ENCODE results near the gene ACTBL2. TPM values are rescaled to one million over a fixed set of nuclear protein-coding genes. Genes with fewer than 3 reads are reported as not detected.

The ACTBL2 gene
- total and polyA plus RNA-seq, 2 donors (not counting 1 experiment from before 2014, with no cell fraction given), result 0.03 TPM; not detected in 1

DNA sequence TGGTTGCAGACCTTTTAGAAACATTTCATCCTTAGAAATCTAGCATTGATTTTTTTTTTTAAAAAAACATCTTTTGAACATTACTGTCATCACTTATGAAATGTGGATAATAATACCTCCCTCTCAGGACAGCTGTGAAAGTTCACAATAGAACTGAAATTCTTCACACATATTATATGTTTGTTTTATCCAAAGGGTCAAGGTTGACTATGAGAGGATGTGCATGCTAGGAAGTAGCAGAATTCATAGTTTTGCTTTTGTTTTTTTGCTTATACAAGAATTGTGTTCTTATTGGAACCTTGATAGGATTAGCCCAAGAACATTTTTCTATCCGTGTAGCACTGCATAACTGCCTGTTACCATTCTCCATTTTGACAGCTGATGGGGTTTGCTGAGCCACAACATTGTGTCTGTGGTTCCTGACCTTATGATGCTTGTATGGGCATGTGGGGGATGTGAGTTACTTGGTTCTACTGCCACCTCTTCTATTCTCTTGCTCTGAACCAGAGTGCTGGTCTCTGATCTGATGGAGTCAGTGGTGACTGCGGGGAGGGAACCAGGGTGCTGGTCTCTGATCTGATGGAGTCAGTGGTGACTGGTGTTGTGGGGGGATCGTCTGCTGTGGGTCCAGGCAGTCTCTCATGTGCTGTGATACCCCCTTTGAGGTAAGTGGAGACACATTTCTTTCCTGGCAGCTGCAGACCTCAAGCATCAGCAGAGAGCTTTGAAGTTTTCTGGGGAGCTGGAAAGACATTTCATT is 27.1 kb upstream of the ACTBL2 start:
- no peak for TF ChIP-seq EZH2 (IDR thresholded peaks at IDR 0.05; ENCODE audit: low read length, missing control alignments)
- TF ChIP-seq, protein P1, sequence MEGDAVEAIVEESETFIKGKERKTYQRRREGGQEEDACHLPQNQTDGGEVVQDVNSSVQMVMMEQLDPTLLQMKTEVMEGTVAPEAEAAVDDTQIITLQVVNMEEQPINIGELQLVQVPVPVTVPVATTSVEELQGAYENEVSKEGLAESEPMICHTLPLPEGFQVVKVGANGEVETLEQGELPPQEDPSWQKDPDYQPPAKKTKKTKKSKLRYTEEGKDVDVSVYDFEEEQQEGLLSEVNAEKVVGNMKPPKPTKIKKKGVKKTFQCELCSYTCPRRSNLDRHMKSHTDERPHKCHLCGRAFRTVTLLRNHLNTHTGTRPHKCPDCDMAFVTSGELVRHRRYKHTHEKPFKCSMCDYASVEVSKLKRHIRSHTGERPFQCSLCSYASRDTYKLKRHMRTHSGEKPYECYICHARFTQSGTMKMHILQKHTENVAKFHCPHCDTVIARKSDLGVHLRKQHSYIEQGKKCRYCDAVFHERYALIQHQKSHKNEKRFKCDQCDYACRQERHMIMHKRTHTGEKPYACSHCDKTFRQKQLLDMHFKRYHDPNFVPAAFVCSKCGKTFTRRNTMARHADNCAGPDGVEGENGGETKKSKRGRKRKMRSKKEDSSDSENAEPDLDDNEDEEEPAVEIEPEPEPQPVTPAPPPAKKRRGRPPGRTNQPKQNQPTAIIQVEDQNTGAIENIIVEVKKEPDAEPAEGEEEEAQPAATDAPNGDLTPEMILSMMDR (conservative IDR thresholded peaks at IDR 0.05 in 1 of 2, IDR thresholded peaks at IDR 0.05 in 1 of 2; ENCODE audit: low read depth in 1 of 2, low read length in 2 of 2), result no peak
- no peaks in the 10 kb centered on the region for H3K79me2 ChIP-seq (ENCODE audit: control insufficient read depth, insufficient read depth, low read length)
- H3K27me3 ChIP-seq (ENCODE audit: control insufficient read depth, insufficient read depth, low read length), result no peaks in the 10 kb centered on the region
- H3K4me3 ChIP-seq (replicated peaks in 1 of 4; ENCODE audit: control extremely low read depth in 1 of 4, insufficient read depth in 1 of 4, low read depth in 3 of 4, low read length in 4 of 4), result no peak overlapping the region
- H3K27ac ChIP-seq (ENCODE audit: insufficient read depth, low read length), result no peak overlapping the region
- no peak overlapping the region for H2AFZ ChIP-seq (ENCODE audit: low read length)
- DNase-seq (ENCODE audit: low read depth in 2 of 2), result no peak
- H3K9ac ChIP-seq (ENCODE audit: insufficient read depth, low read length), result no peak overlapping the region
- no peaks in the 10 kb centered on the region for H4K20me1 ChIP-seq (ENCODE audit: control insufficient read depth, extremely low read depth, insufficient read depth, low read length)
- no peaks in the 10 kb centered on the region for H3K9me3 ChIP-seq (ENCODE audit: control insufficient read depth, insufficient read depth, low read depth, low read length)
- H3K4me1 ChIP-seq (ENCODE audit: control insufficient read depth, extremely low read depth, insufficient read depth, low read length), result no peaks in the 10 kb centered on the region
- H3K4me2 ChIP-seq (ENCODE audit: extremely low read depth, insufficient read depth, low read length), result no peak overlapping the region
- no peaks in the 10 kb centered on the region for H3K36me3 ChIP-seq (ENCODE audit: control insufficient read depth, insufficient read depth, low read length)

DNA sequence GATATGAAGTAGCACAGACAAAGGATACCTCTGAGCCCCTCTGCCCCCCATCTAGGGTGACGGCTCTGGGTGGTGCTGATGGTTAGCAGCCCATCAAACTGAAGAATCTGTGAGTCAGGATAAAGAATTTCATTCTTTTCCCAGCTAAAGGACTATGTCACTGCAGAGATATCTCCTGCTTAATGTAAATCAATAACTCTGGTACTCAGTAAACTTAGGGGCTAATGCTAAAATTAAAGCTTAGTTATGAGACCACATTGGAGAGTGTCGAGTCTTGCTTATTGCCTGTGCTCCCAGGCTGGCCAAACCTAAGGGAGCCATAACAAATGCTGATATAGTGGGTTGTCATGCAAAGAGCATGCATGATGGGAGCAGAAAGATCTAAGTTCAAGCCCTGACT is 25.6 kb upstream of the ACTBL2 start:
- H3K27ac ChIP-seq (ENCODE audit: insufficient read depth, low read length), result no peak overlapping the region
- H4K20me1 ChIP-seq (ENCODE audit: control insufficient read depth, extremely low read depth, insufficient read depth, low read length), result no peaks in the 10 kb centered on the region
- no peaks in the 10 kb centered on the region for H3K36me3 ChIP-seq (ENCODE audit: control insufficient read depth, insufficient read depth, low read length)
- no peak for DNase-seq (ENCODE audit: low read depth in 2 of 2)
- no peaks in the 10 kb centered on the region for H3K4me1 ChIP-seq (ENCODE audit: control insufficient read depth, extremely low read depth, insufficient read depth, low read length)
- TF ChIP-seq, protein P1 (conservative IDR thresholded peaks at IDR 0.05 in 1 of 2, IDR thresholded peaks at IDR 0.05 in 1 of 2; ENCODE audit: low read depth in 1 of 2, low read length in 2 of 2), result no peak
- no peak for TF ChIP-seq EZH2 (IDR thresholded peaks at IDR 0.05; ENCODE audit: low read length, missing control alignments)
- no peak overlapping the region for H3K4me3 ChIP-seq (replicated peaks in 1 of 4; ENCODE audit: control extremely low read depth in 1 of 4, insufficient read depth in 1 of 4, low read depth in 3 of 4, low read length in 4 of 4)
- H3K4me2 ChIP-seq (ENCODE audit: extremely low read depth, insufficient read depth, low read length), result no peak overlapping the region
- H3K27me3 ChIP-seq (ENCODE audit: control insufficient read depth, insufficient read depth, low read length), result no peaks in the 10 kb centered on the region
- H2AFZ ChIP-seq (ENCODE audit: low read length), result no peak overlapping the region
- no peaks in the 10 kb centered on the region for H3K79me2 ChIP-seq (ENCODE audit: control insufficient read depth, insufficient read depth, low read length)
- H3K9me3 ChIP-seq (ENCODE audit: control insufficient read depth, insufficient read depth, low read depth, low read length), result no peaks in the 10 kb centered on the region
- no peak overlapping the region for H3K9ac ChIP-seq (ENCODE audit: insufficient read depth, low read length)

DNA sequence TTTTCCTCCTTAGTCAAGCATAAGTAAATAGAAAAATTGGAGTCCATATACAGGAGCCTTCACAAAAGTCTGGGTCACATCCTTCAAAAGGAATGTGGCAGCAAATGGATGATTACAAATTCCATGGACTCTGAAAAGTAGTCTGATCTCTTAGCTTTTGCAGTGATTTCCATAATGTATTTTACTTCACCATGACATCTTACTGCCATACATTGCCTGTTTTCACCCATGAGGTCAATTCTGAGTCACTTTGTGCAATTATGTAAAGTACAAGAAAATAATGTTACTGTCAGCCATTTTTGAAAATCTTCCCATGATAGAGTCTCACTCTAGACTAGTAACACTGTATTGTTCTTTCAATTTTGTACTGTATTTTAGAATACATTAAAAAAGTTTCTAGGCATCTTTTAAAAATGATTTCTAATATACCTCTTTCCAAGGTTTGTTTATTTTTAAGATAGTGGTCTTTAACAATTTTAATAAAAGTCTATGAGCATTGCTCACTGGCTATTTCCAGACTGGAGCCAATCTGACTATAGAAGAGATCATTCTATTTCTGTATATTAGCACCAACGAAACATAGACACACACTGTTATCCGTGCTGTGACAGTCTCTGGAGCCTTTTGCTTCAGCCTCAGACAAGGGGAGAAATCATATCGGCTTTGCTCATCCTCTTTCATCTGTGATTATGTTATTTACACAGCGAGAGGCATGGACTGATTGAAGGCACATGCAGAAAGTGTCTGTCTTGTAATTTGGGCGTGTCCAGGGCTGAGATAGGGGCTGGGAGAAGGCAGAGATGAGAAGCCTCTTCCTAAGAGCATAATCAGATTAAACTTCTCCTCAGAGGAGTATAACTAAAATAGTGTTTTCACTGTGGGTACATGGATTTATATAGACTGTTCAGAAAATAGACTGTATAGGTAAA is 22.9 kb upstream of the ACTBL2 start:
- Histone ChIP-seq H3K9me3 (ENCODE audit: control insufficient read depth, insufficient read depth, low read depth, low read length) (no peaks in the 10 kb centered on the region), H3K4me2 (ENCODE audit: extremely low read depth, insufficient read depth, low read length) (no peak overlapping the region), H2AFZ (ENCODE audit: low read length) (no peak overlapping the region), H3K27me3 (ENCODE audit: control insufficient read depth, insufficient read depth, low read length) (no peaks in the 10 kb centered on the region), H3K9ac (ENCODE audit: insufficient read depth, low read length) (no peak overlapping the region), H3K27ac (ENCODE audit: insufficient read depth, low read length) (no peak overlapping the region), H3K4me1 (ENCODE audit: control insufficient read depth, extremely low read depth, insufficient read depth, low read length) (no peaks in the 10 kb centered on the region), H3K4me3 (replicated peaks in 1 of 4; ENCODE audit: control extremely low read depth in 1 of 4, insufficient read depth in 1 of 4, low read depth in 3 of 4, low read length in 4 of 4) (no peak overlapping the region), H4K20me1 (ENCODE audit: control insufficient read depth, extremely low read depth, insufficient read depth, low read length) (no peaks in the 10 kb centered on the region), H3K79me2 (ENCODE audit: control insufficient read depth, insufficient read depth, low read length) (no peaks in the 10 kb centered on the region), H3K36me3 (ENCODE audit: control insufficient read depth, insufficient read depth, low read length) (no peaks in the 10 kb centered on the region)
- TF ChIP-seq EZH2 (IDR thresholded peaks at IDR 0.05; ENCODE audit: low read length, missing control alignments), result no peak
- TF ChIP-seq, protein P1 (conservative IDR thresholded peaks at IDR 0.05 in 1 of 2, IDR thresholded peaks at IDR 0.05 in 1 of 2; ENCODE audit: low read depth in 1 of 2, low read length in 2 of 2), result no peak
- DNase-seq (ENCODE audit: low read depth in 2 of 2), result peak; percentile 32 to 47

Data from fibroblast of lung (primary cell).